Measurements from ENCODE around the gene TRRAP. TPM values are rescaled to one million over a fixed set of nuclear protein-coding genes. Genes with fewer than 3 reads are reported as not detected.
A peak's percentile ranks its signal among the peaks of the same experiment; 100 is the strongest.

Gene TRRAP
- total and polyA plus RNA-seq, 10 donors = 8.4 to 73.4 (median 57.5) TPM

GRCh38 chr7:98833022-98833421 lies 45.3 kb upstream of the TRRAP start:
- Histone ChIP-seq H3K36me3 (no peaks in the 10 kb centered on the region), H3K4me3 (no peak overlapping the region), H3K27me3 (replicated peaks in 1 of 7) (peaks cover 0 to 30% (median 6%) of the 10 kb centered on the region in 7 donors), H3K27ac (no peak overlapping the region), H3K9me3 (no peaks in the 10 kb centered on the region), H3K4me1 (no peaks in the 10 kb centered on the region)
- WGBS, 5 donors = 89 to 97% (median 95%) methylated on average over 2 of the region's 2 CpGs
- intact Hi-C loops (cut with DNase I; ENCODE audit: low total_unique reads) = no loop called here
- DNase-seq = no peak
- TF ChIP-seq CTCF (IDR thresholded peaks at IDR 0.05 in 8 of 11, conservative IDR thresholded peaks at IDR 0.05 in 3 of 11) = no peak
- TF ChIP-seq POLR2AphosphoS5 (IDR thresholded peaks at IDR 0.05) = no peak
- no peak for TF ChIP-seq POLR2A (IDR thresholded peaks at IDR 0.05)

- TF ChIP-seq CTCF (IDR thresholded peaks at IDR 0.05 in 8 of 11, conservative IDR thresholded peaks at IDR 0.05 in 3 of 11) (no peak), POLR2A (IDR thresholded peaks at IDR 0.05) (no peak), POLR2AphosphoS5 (IDR thresholded peaks at IDR 0.05) (no peak)
- 60 to 78% (median 67%) methylated on average over 8 of the region's 8 CpGs for WGBS, 5 donors
- Histone ChIP-seq H3K4me1 (no peaks in the 10 kb centered on the region), H3K27ac (no peak overlapping the region), H3K36me3 (no peaks in the 10 kb centered on the region), H3K9me3 (no peaks in the 10 kb centered on the region), H3K4me3 (no peak overlapping the region), H3K27me3 (replicated peaks in 1 of 7) (peaks cover 0 to 49% (median 6%) of the 10 kb centered on the region in 7 donors)
- intact Hi-C loops (cut with DNase I; ENCODE audit: low total_unique reads) = no loop called here
- DNase-seq = no peak
Measured at GRCh38 chr7:98834949-98835348, 43.4 kb upstream of the TRRAP start.

- Histone ChIP-seq H3K4me3 (no peak overlapping the region), H3K27ac (no peak overlapping the region), H3K9me3 (no peaks in the 10 kb centered on the region), H3K36me3 (no peaks in the 10 kb centered on the region), H3K4me1 (peaks cover 0 to 4% (median 0%) of the 10 kb centered on the region in 6 donors), H3K27me3 (replicated peaks in 1 of 7) (peaks cover 0 to 63% (median 6%) of the 10 kb centered on the region in 7 donors)
- no peak for DNase-seq
- intact Hi-C loops (cut with DNase I; ENCODE audit: low total_unique reads) = no loop called here
- TF ChIP-seq POLR2A (IDR thresholded peaks at IDR 0.05) = no peak
- peak in 5 of 11 experiments; percentile 8 to 35 (median 30) for TF ChIP-seq CTCF (IDR thresholded peaks at IDR 0.05 in 8 of 11, conservative IDR thresholded peaks at IDR 0.05 in 3 of 11)
- TF ChIP-seq POLR2AphosphoS5 (IDR thresholded peaks at IDR 0.05) = no peak
- WGBS, 5 donors = 10 to 23% (median 20%) methylated on average over 8 to 10 of the region's 10 CpGs
Measured at GRCh38 chr7:98836811-98837629, 41.3 kb upstream of the TRRAP start.

- Histone ChIP-seq H3K27ac (no peak overlapping the region), H3K27me3 (replicated peaks in 1 of 7) (peaks cover 0 to 63% (median 6%) of the 10 kb centered on the region in 7 donors), H3K4me1 (peaks cover 0 to 4% (median 0%) of the 10 kb centered on the region in 6 donors), H3K4me3 (no peak overlapping the region), H3K36me3 (no peaks in the 10 kb centered on the region), H3K9me3 (no peaks in the 10 kb centered on the region)
- intact Hi-C loops (cut with DNase I; ENCODE audit: low total_unique reads) = no loop called here
- 62 to 75% (median 66%) methylated on average over 5 of the region's 5 CpGs for WGBS, 5 donors
- no peak for DNase-seq
- TF ChIP-seq POLR2AphosphoS5 (IDR thresholded peaks at IDR 0.05) = no peak
- TF ChIP-seq CTCF (IDR thresholded peaks at IDR 0.05 in 8 of 11, conservative IDR thresholded peaks at IDR 0.05 in 3 of 11) = no peak
- no peak for TF ChIP-seq POLR2A (IDR thresholded peaks at IDR 0.05)
Measured at GRCh38 chr7:98837630-98837972, 40.7 kb upstream of the TRRAP start.
